CD4-positive, alpha-beta T cell treated with Interleukin-10 for 1 hour (primary cell): ENCODE measurements around the gene ZNF578.
A peak's percentile ranks its signal among the peaks of the same experiment; 100 is the strongest.
"Not testable (repeated sequence)": the region's sequence is repeated elsewhere in the genome, so short reads cannot be mapped to it uniquely, and the experiment has no call there.

Experiments
- DNase-seq: peaks from one replicate; pipeline ENCODE4 v3.0.0-alpha.2; 2020

Gene ZNF578

DNA sequence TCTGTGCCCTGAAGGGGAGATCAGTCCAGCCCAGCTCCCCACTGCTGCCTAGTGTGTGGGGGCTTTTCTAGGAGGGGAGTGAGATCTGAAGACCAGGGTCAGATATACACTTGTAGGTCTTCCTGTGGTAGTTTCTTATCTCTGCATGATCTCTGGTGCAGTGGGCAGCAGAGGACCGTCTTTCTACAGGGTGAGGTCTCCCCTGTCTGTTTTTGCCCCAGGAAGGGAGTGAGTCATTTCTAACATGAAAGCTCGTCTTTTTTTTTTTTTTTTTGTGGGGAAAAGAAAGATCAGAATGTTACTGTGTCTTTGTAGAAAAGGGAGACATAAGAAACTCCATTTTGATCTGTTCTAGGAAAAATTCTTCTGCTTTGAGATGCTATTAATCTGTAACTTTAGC is 65.3 kb downstream of the ZNF578 start:
- DNase-seq: no peak

DNA sequence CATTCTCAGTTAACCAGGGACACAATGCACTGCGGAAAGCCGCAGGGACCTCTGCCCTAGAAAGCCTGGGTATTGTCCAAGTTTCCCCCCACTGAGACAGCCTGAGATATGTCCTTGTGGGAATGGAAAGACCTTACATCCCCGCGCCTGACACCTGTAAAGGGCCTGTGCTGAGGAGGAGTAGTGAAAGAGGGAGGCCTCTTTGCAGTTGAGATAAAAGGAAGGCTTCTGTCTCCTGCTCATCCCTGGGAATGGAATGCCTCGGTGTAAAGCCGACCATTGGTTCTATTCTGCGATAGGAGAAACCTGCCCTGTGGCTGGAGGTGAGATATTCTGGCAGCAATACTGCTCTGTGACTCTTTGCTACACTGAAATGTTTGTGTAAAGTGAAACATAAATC is 65.8 kb downstream of the ZNF578 start:
- not testable (repeated sequence) for DNase-seq

DNA sequence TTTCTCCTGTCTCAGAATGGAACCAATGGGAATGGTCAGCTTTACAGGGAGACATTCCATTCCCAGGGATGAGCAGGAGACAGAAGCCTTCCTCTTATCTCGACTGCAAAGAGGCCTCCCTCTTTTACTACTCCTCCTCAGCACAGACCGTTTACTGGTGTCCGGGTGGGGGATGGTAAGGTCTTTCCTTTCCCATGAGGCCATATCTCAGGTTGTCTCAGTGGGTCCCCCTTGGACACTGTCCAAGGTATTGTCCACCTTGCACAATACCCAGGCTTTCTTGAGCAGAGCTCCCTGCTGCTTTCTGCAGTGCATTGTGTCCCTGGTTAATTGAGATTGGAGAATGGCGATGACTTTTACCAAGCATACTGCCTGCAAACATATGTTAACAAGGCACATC is 66.7 kb downstream of the ZNF578 start:
- no peak for DNase-seq

DNA sequence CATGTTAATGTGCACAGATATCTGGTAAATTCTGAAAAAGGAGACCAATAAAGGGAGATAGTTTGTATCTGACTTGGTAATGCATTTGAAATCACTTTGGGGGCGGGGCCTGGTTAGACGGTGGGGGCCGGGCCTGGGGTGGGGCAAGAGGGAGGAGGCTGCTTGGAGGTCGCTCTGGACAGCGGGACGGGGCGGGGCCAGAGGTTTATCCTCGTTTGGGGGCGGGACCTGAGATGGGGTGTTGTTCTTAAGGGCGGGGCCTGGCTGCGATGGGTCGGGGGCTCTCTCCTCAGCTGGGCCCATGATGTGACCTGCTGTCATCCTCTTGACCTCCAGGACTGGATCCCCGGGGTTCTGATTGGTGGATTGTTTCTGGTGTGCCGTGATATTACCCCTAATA is 69.2 kb downstream of the ZNF578 start:
- DNase-seq: no peak

DNA sequence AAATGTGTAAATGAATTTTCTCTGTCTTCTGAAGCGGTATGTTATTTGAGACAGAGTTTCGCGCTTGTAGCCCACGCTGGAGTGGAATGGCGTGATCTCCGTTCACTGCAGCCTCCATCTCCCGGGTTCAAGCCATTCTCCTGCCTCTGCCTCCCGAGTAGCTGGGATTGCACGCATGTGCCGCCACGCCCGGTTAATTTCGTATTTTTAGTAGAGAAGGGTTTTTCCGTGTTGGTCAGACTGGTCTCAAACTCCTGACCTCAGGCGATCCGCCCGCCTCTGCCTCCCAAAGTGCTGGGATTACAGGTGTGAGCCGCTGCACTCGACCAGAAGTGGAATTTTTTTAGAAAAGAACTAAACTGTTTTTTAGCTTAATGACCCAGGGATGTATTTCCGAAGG is 70.7 kb downstream of the ZNF578 start:
- no peak for DNase-seq

DNA sequence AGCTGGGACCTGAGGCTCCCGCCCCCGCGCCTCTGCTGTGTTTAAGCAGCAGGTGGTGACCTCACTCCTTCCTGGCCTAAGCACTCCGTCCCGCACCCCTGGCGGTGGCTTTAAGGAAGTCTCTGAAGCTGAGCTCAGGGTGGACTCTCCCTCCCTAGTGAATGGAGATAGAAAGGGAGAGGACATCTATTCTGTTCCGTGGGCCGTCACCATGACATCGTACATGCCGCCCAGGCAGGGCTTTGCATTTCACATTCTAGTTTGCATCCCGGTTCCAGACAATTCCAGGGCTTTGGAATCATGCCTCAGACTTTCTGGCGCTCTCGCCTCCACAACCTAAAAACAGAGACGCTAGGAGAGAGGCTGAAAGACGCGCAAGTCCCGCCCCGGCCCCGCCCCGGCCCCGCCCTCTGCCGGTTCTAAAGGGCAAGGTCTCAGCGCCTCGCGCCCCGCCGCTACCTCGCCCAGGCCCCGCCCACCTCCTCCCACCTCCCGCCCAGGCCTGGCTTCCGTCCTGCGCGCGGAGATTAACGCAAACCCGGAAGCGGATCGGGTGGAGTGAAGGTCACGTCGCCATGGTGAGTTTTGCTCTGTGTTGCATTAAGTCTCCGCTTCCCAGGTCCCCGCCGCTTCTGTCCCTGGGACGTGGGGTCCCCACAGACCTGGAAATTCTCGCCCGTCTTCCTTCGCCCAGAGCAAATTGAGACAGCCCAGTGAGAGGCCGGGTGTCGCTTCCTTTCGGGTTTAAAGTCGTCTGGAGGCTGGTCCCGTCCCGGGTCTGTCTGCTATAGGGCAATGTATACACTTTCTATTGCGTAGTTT is 74.0 kb downstream of the ZNF578 start, which contains the start of gene ZNF808:
ZNF808 (plus strand) TSS at position 535 of the 822 bp plus-strand sequence. CDS start 15,617 bp downstream, outside the sequence.
- peak; percentile 97 for DNase-seq

DNA sequence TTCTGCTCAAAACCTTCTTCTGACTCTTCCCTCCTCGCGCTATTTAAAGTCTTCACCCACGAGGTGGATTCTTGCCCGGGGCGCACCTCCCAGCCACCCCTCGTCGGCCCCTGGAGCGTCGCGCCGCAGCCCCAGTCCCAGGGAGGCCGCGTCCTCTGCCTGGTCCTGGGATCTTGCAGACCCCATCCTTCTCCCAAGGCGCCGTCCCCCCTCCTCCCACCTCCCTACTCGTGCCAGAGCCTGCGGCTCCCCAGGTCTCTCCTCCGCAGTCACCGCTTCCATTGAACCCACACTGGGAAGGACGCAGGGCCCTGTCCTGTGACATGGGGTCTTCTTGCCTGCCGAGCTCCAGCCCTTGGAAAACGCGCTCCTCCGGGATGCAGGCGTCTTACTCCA is 74.6 kb downstream of the ZNF578 start:
- no peak for DNase-seq

DNA sequence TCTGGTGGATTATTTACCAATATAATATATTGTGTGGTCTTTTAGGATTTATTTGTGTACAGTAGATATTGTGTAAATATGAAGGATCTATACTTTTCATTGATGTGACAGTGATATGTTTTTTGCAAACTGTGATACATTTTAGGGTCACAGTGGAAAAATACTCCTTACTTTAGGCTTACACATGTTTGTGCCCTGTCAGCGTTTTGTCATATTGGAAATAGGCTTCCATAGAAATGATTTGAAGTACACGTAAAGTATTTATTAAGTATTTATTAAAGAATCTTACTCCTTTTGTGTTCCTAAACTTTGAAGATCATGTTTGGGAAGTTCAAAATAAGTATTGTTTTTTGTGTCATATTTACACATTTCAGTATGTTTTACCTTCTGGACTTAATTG is 79.1 kb downstream of the ZNF578 start:
- DNase-seq: no peak

DNA sequence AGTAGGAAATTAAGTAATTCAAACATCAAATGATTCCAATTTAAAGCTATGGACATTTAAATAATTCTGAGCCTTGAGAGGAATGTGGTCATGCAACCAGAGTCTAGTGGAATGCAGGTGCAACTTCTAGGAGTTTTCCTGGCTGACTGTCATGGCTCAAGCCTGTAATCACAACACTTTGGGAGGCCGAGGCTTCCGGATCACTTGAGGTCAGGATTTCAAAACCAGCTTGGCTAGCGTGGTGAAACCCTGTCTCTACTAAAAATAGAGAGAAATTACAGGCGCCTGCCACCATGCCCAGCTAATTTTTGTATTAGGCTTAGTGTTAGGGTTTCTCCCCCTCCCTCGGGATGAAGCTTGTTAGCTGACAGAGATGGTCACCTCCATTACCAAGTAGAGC is 80.5 kb downstream of the ZNF578 start:
- no peak for DNase-seq

DNA sequence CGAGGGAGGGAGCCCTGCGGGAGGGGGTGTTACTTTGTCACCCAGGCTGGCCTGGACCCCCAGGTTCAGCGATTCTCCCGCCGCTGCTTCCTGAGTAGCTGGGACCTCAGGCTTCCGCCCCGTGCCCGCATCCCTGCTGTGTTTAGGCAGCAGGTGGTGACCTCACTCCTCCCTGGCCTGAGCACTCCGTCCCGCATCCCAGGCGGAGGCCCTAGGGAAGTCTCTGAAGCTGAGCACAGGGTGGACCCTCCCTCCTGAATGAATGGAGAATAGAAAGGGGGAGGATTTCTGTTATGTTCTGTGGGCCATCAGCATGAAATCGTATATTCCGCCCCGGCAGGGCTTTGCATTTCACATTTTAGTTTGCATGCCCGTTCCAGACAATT is 82.0 kb downstream of the ZNF578 start:
- not testable (repeated sequence) for DNase-seq

DNA sequence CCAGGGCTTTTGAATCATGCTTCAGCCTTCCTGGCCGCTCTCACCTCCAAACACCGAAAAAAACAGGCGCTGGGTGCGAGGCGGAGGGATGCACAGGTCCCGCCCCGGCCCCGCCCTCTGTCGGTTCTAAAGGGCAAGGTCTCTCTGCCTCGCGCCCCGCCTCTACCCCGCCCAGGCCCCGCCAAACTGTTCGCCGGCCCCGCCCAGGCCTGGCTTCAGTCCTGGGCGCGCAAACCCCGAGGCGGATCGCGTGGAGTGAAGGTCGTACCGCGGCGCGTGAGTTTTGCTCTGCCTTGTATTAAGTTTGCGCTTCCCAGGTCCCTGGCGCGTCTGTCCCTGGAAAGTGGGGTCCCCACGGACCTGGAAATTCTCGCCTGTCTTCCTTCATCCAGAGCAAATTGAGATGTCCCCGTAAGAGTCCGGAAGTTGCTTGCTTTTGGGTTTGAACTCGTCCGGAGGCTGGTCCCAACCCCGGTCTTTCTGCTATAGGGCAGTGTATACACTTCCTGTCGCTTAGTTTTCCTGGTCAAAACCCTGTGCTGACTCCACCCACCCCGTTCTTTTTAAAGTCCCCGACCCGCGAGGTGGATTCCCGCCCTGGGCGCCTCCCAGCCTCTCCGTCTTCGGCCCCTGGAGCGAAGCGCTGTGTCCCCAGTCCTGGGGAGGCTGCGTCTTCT is 82.6 kb downstream of the ZNF578 start:
- peak; percentile 91 for DNase-seq

DNA sequence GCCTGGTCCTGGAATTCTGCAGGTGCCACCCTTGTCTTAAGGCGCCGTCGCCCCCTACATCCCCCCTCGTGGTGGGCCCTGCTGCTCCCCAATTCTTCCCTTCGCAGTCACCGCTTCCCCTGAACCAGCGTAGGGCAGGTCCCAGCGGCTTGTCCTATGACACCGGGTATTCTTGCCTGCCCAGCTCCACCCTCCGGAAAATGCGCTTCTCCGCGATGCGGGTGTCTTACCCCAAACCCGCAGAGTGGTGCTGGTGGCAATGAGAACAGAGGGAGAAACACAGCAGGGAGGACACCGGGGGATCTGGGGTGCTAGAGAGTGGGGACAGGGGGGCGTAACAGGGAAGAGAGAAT is 83.1 kb downstream of the ZNF578 start:
- peak; percentile 51 for DNase-seq

DNA sequence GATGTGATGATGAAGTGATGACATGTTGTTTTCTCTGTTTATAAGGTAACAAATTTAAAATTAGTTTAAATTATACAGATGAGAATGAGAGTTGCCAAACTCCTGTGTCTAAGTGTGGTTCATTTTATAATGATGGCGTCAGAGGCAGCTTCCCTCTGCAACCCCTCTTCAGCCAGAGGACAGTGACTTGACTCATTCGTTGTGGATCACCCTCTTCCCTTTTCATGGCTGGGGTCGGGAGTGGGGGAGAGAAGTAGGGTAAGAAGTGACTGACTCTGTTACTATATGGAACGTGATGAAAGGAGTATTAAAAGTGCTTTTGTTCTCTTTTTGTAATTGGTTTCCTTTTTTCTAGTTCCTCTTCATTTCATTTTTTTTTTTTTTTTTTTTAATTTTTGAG is 85.5 kb downstream of the ZNF578 start:
- DNase-seq: not testable (repeated sequence)

DNA sequence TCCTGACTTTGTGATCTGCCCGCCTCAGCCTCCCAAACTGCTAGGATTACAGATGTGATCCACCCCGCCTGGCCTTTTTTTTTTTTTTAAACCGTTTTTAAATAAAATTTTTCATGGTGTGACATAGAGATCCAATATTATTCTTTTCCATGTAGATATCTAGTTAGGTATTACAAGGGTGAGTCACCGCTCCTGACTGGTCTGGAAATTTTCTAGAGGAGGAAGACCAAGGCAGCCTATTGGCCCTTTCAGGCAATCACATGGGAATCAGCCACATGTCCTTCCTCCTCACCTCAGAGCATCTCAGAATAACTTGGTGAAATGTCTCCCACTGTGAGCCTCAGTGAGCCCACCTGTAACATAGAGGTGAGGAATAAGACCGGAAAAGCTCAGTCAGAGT is 87.8 kb downstream of the ZNF578 start:
- DNase-seq: not testable (repeated sequence)

DNA sequence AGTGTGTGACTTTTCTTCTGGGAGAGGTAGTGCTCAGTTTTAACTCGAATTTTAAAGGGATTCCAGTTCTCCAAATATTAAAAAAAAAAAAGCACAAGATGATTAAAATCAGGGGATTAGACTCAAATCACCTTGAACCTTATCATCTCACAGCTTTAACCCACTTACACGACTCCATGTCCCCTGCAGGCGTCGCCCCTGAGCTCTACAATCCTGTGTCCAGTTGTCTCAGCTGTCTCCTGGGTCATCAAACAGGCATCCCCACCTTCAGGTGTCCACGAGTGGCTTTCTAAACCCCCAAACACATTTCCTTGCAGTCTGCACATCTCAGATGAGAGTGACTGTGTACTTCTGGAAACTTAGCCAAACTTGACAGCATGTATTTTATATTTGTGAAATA is 88.3 kb downstream of the ZNF578 start:
- DNase-seq: no peak

DNA sequence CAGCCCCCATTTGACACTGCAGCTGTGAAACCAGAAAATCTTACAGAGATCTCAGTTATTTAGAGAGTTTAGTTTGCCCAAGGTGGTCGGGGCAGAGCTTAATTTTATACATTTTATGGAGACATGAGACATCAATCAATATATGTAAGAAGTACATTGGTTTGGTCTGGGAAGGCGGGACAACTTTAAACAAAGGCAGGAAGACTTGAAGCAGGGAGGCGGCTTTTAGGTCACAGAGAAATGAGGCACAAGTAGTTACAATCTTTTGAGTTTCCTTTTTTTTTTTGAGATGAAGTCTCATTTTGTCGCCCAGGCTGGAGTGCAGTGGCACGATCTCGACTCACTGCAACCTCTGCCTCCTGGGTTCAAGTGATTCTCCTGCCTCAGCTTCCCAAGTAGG is 89.2 kb downstream of the ZNF578 start:
- not testable (repeated sequence) for DNase-seq

DNA sequence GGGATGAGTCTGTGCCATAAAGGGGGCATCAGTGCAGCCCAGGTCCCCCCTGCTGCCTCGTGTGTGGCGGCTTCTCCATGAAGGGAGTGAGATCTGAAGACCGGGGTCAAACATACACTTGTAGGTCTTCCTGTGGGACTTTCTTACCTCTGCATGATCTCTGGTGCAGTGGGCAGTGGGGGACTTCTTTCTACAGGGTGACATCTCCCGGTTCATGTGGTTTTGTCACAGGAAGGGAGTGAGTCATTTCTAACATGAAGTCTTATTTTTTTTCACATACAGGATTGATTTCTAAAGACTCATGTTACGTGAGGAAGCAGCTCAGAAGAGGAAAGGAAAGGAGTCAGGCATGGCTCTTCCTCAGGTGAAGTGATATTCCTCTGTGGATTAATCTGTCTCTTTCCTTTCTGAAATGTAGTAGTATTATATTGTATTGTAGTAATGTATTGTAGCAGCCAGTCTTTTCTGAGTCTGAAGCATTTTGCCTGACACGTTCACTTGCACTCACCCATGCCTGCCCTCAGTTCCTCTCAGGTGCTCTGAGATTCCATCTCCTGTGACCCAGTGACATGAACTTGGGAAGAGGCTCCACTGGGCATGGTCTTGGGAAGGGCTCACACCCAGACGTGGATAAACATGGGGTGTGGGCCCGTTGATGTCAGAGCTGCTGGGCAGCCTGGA is 89.8 kb downstream of the ZNF578 start:
- peak; percentile 54 for DNase-seq

DNA sequence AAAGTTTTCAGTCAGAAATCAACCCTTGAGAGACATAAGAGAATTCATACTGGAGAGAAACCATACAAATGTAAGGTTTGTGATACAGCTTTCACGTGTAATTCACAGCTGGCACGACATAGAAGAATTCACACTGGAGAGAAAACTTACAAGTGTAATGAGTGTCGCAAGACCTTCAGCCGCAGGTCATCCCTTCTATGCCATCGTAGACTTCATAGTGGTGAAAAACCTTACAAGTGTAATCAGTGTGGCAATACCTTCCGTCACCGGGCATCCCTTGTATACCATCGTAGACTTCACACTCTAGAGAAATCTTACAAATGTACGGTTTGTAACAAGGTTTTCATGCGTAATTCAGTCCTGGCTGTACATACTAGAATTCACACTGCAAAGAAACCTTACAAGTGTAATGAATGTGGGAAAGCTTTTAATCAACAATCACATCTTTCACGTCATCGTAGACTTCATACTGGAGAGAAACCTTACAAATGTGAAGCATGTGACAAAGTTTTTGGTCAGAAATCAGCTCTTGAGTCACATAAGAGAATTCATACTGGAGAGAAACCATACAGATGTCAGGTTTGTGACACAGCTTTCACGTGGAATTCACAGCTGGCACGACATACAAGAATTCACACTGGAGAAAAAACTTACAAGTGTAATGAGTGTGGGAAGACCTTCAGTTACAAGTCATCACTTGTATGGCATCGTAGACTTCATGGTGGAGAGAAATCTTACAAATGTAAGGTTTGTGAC is 101.0 kb downstream of the ZNF578 start:
- no peak for DNase-seq

DNA sequence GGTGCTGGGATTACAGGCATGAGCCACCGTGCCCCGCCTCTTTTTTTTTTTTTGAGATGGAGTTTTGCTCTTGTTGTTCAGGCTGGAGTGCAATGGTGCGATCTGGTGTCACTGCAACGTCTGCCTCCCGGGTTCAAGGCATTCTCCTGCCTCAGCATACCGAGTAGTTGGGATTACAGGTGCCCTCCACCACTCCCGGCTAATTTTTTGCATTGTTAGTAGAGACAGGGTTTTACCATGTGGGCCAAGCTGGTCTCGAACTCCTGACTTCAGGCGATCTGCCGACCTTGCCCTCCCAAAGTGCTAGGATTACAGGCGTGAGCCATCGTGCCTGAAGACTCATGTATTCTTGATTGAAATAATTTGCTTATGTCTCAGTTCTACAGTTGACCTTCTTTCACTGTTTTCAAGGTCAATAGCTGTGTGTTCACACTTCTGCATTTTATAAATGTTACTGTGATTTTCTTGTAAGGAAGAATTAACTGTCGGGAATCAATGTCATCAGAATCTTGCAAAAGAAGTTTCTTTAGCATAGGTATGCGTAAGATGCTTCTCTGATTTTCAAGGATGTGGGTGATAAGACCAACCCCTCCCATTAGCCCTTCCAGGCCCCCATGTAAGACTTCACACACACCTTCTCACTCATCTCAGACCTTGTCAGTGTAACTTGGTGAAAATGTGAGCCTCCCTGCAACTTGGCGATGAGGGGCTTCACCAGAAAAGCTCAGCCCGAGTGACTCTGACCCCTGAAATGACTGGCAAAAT is 104.1 kb downstream of the ZNF578 start:
- no peak for DNase-seq

DNA sequence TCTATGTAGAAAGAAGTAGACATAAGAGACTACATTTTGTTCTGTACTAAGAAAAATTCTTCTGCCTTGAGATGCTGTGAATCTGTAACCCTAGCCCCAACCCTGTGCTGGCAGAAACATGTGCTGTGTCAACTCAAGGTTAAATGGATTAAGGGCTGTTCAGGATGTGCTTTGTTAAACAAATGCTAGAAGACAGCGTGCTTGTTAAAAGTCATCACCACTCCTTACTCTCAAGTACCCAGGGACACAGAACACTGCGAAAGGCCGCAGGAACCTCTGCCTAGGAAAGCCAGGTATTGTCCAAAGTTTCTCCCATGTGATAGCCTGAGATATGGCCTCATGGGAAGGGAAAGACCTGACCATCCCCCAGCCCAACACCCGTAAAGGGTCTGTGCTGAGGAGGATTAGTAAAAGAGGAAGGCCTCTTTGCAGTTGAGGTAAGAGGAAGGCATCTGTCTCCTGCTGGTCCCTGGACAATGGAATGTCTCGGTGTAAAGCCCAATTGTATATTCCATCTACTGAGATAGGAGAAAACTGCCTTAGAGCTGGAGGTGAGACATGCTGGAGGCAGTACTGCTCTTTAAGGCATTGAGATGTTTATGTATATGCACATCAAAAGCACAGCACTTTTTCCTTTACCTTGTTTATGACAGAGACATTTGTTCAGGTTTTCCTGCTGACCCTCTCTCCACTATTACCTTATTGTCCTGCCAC is 105.5 kb downstream of the ZNF578 start:
- not testable (repeated sequence) for DNase-seq

DNA sequence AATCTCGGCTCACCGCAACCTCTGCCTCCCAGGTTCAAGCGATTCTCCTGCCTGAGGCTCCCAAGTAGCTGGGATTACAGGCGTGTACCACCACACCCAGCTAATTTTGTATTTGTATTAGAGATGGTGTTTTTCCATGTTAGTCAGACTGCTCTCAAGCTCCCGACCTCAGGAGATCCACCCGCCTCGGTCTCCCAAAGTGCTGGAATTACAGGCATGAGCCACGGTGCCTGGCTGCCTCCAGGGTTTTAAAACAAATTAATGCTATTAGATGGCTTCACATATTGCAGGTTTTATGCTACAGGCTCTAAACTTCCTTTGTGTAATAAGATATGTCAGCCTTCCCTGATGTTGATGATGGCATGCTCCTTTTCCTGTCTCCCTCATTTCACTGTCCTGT is 108.3 kb downstream of the ZNF578 start:
- DNase-seq: not testable (repeated sequence)
